CD8-positive, alpha-beta memory T cell (primary cell): ENCODE measurements around the gene GRK1. TPM values are rescaled to one million over a fixed set of nuclear protein-coding genes. Genes with fewer than 3 reads are reported as not detected.

Experiments
- CTCF ChIA-PET: fragments of 350-600 bp; sonication (Branson Sonifier 250); formaldehyde crosslinking; loops from one replicate; lab custom pipeline; 2021; ENCODE audit warnings: antibody characterized with exemption; lab: Charles Lee
- POLR2A ChIA-PET: fragments of 350-600 bp; sonication (Branson Sonifier 250); formaldehyde crosslinking; loops from one replicate; lab custom pipeline; 2021; ENCODE audit warnings: antibody characterized with exemption; lab: Charles Lee
- DNase-seq, 5 donors: peaks; one replicate each; pipeline versions ENCODE4 v3.0.0 to v3.0.0-alpha.2; 2020 to 2022; ENCODE audit warnings: mixed read lengths in 1 of 5
- H3K27ac ChIP-seq: one replicate; pipeline ENCODE4 v1.7.0; 2013; ENCODE audit warnings: low read depth, mild to moderate bottlenecking, low read length, moderate library complexity
- H3K27me3 ChIP-seq: 2 replicates; pipeline ENCODE4 v1.7.0; 2013; ENCODE audit warnings: low read length, mild to moderate bottlenecking; ENCODE audit not compliant: insufficient read depth, poor library complexity, severe bottlenecking
- H3K36me3 ChIP-seq: 2 replicates; pipeline ENCODE4 v1.7.0; 2013; ENCODE audit warnings: mild to moderate bottlenecking, low read length, moderate library complexity; ENCODE audit not compliant: insufficient read depth
- H3K4me1 ChIP-seq: 2 replicates; pipeline ENCODE4 v1.7.0; 2013; ENCODE audit warnings: mild to moderate bottlenecking, low read length, moderate library complexity; ENCODE audit not compliant: insufficient read depth
- H3K4me3 ChIP-seq: 2 replicates; pipeline ENCODE4 v1.7.0; 2013; ENCODE audit warnings: mild to moderate bottlenecking, low read length
- H3K9me3 ChIP-seq: 2 replicates; pipeline ENCODE4 v1.7.0; 2013; ENCODE audit warnings: mild to moderate bottlenecking, low read length
- H3K27ac Mint-ChIP-seq, 8 donors: one replicate each; pipeline ENCODE4 v1.8.0; 2020 to 2021; ENCODE audit warnings: mixed read lengths in 8 of 8, mild to moderate bottlenecking in 6 of 8, inconsistent platforms in 3 of 8, moderate library complexity in 3 of 8
- H3K27me3 Mint-ChIP-seq, 2 donors: one replicate each; pipeline ENCODE4 v1.8.0; 2020 to 2021; ENCODE audit warnings: mixed read lengths in 2 of 2, mild to moderate bottlenecking in 1 of 2, moderate library complexity in 1 of 2
- H3K36me3 Mint-ChIP-seq, 3 donors: one replicate each; pipeline ENCODE4 v1.8.0; 2020 to 2021; ENCODE audit warnings: mixed read lengths in 3 of 3, inconsistent platforms in 1 of 3, mild to moderate bottlenecking in 1 of 3
- H3K4me1 Mint-ChIP-seq, 3 donors: one replicate each; pipeline ENCODE4 v1.8.0; 2020 to 2021; ENCODE audit warnings: mixed read lengths in 3 of 3, inconsistent platforms in 1 of 3, mild to moderate bottlenecking in 1 of 3
- H3K4me3 Mint-ChIP-seq, 7 donors: one replicate each; pipeline ENCODE4 v1.8.0; 2020 to 2021; ENCODE audit warnings: mixed read lengths in 7 of 7, mild to moderate bottlenecking in 6 of 7, moderate library complexity in 4 of 7, inconsistent platforms in 2 of 7
- H3K9me3 Mint-ChIP-seq, 5 donors: one replicate each; pipeline ENCODE4 v1.8.0; 2020 to 2022; ENCODE audit warnings: mixed read lengths in 5 of 5, mild to moderate bottlenecking in 3 of 5, moderate library complexity in 2 of 5, inconsistent platforms in 1 of 5
- polyA plus RNA-seq: library from polyadenylated mRNA; unstranded; fragments of 300-500 nt; fragmentation: Illumina TruSeq; gene quantifications from one replicate; pipeline ENCODE4 v1.2.3, GENCODE V29; 2021
- total RNA-seq, 2 experiments: library from RNA; stranded (reverse); gene quantifications; one replicate each; pipeline ENCODE4 v1.2.3, GENCODE V29; 2021

The GRK1 gene
- total and polyA plus RNA-seq, 3 experiments from 2014 or later = not detected

DNA sequence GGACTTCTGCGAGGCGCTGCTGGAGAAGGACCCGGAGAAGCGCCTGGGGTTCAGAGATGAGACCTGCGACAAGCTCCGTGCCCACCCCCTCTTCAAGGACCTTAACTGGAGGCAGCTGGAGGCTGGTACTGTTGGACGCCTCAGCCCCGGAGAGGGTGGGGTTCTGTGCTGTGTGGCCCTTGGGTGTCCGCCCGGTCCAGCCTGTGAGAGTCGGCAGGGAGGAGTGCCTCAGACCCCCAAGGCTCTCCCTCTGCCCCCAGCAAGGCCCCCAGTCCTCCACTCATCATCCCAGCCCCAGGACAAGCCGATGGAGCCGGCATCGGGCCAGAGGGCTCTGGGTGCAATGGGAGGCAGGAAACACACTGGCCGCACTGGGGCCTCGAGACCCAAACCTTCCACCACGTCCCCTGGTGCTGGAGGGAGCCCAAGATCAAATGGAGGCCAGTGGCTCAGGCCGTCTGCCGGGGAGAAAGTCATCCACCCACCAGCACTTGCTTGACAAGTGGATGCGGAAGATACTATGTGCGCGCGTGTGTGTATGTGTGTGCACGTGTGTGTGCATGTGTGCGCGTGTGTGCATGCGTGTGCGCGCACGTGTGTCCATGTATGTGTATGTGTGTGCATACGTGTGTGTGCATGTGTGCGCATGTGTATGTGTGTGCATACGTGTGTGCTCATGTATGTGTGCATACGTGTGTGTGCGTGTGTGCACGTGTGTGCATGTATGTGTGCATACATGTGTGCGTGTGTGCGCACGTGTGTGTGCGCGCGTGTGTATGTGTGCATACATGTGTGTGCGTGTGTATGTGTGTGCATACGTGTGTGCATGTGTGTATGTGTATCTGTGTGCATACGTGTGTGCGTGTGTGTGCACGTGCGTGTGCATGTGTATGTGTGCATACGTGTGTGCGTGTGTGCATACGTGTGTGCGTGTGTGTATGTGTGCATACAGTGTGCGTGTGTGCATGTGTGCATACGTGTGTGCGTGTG lies 66.2 kb downstream of the GRK1 start:
- H3K4me3 ChIP-seq = no peak overlapping the region
- H3K27me3 Mint-ChIP-seq = peaks cover 0 to 6% of the 10 kb centered on the region in 2 donors
- no peaks in the 10 kb centered on the region for H3K4me1 ChIP-seq
- no peaks in the 10 kb centered on the region for H3K36me3 Mint-ChIP-seq
- DNase-seq = peak in 1 of 5 donors; percentile 40
- H3K27ac ChIP-seq = no peak overlapping the region
- H3K9me3 ChIP-seq = no peaks in the 10 kb centered on the region
- H3K9me3 Mint-ChIP-seq = no peaks in the 10 kb centered on the region
- H3K27ac Mint-ChIP-seq = peak overlapping the region in 2 of 8 donors; percentile 50
- ChIA-PET CTCF (no interaction called here), POLR2A (no interaction called here)
- H3K4me3 Mint-ChIP-seq = no peak overlapping the region
- H3K27me3 ChIP-seq = no peaks in the 10 kb centered on the region
- H3K4me1 Mint-ChIP-seq = peaks cover 0 to 2% (median 0%) of the 10 kb centered on the region in 3 donors
- no peaks in the 10 kb centered on the region for H3K36me3 ChIP-seq

DNA sequence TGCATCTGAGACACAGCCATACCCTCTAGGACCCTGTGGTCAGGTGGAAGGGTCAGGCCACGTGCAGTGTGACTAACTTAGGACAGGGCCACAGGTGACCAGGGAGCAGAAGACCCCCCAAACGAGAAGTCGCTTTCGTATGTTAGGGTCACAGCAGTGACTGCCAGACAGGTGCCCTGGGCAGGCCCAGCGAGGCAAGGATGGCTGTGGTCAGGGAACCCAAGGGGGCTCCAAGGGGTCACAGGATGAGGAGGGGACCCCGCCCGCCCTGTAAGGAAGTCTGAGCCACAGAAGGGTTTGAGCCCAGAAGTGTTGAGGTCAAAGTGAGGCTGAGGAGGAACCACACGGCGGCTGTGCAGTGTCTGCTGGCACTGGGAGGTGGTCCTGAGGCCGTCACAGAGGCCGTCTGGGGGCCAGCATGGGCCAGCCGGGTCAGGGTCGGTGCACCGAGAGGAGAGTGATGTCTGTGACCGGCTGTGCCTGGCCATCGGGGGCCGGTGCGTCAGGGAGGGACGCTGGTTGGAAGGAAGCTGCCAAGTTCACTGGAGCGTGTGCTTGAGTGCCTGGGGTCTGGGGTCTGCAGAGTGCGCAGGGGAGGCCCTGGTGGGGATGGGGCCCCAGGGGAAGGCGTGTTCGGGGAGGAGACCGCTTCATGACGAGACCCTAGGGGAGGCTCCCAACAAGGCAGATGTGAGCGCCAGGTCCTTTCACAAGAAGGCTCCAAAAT lies 67.2 kb downstream of the GRK1 start:
- Mint-ChIP-seq H3K4me1 (no peaks in the 10 kb centered on the region), H3K27ac (peak overlapping the region in 1 of 8 donors; percentile 6), H3K9me3 (no peaks in the 10 kb centered on the region), H3K27me3 (peaks cover 0 to 5% of the 10 kb centered on the region in 2 donors), H3K4me3 (no peak overlapping the region), H3K36me3 (no peaks in the 10 kb centered on the region)
- DNase-seq = peak in 1 of 5 donors; percentile 43
- H3K9me3 ChIP-seq = no peaks in the 10 kb centered on the region
- ChIA-PET CTCF (no interaction called here), POLR2A (no interaction called here)
- no peaks in the 10 kb centered on the region for H3K36me3 ChIP-seq
- peaks cover 3% of the 10 kb centered on the region for H3K27me3 ChIP-seq
- no peak overlapping the region for H3K4me3 ChIP-seq
- no peaks in the 10 kb centered on the region for H3K4me1 ChIP-seq
- no peak overlapping the region for H3K27ac ChIP-seq

GRCh38 chr13:113734826-113735125 lies 67.8 kb downstream of the GRK1 start:
- no peaks in the 10 kb centered on the region for H3K4me1 Mint-ChIP-seq
- ChIA-PET CTCF (no interaction called here), POLR2A (no interaction called here)
- peaks cover 3 to 4% of the 10 kb centered on the region in 2 donors for H3K27me3 Mint-ChIP-seq
- Histone ChIP-seq H3K9me3 (no peaks in the 10 kb centered on the region), H3K36me3 (no peaks in the 10 kb centered on the region), H3K27ac (no peak overlapping the region), H3K4me3 (no peak overlapping the region), H3K27me3 (peaks cover 7% of the 10 kb centered on the region), H3K4me1 (no peaks in the 10 kb centered on the region)
- DNase-seq = no peak
- H3K27ac Mint-ChIP-seq = no peak overlapping the region
- H3K9me3 Mint-ChIP-seq = no peaks in the 10 kb centered on the region
- H3K4me3 Mint-ChIP-seq = no peak overlapping the region
- H3K36me3 Mint-ChIP-seq = no peaks in the 10 kb centered on the region

DNA sequence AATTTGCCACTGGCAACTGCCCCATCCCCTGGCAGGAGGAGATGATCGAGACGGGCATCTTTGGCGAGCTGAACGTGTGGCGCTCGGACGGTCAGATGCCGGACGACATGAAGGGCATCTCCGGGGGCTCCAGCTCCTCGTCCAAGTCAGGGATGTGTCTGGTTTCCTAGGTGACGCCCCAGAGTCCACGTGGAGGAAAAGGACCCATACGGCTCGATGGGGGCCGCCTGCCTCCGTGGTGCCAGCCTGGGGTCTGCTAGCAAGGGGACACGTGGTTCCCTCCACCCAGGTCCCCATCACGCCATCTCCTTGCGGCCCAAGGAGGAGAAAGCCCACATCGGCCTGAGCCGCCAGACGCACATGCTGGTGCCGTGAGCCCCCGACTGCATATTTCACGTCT lies 68.2 kb downstream of the GRK1 start:
- Histone ChIP-seq H3K27ac (no peak overlapping the region), H3K9me3 (no peaks in the 10 kb centered on the region), H3K4me3 (no peak overlapping the region), H3K4me1 (no peaks in the 10 kb centered on the region), H3K36me3 (no peaks in the 10 kb centered on the region), H3K27me3 (peaks cover 11% of the 10 kb centered on the region)
- CTCF ChIA-PET = no interaction called here
- no peaks in the 10 kb centered on the region for H3K9me3 Mint-ChIP-seq
- peak in 1 of 5 donors; percentile 33 for DNase-seq
- POLR2A ChIA-PET = no interaction called here
- H3K27ac Mint-ChIP-seq = no peak overlapping the region
- H3K4me1 Mint-ChIP-seq = no peaks in the 10 kb centered on the region
- peaks cover 4 to 7% of the 10 kb centered on the region in 2 donors for H3K27me3 Mint-ChIP-seq
- no peaks in the 10 kb centered on the region for H3K36me3 Mint-ChIP-seq
- H3K4me3 Mint-ChIP-seq = no peak overlapping the region

DNA sequence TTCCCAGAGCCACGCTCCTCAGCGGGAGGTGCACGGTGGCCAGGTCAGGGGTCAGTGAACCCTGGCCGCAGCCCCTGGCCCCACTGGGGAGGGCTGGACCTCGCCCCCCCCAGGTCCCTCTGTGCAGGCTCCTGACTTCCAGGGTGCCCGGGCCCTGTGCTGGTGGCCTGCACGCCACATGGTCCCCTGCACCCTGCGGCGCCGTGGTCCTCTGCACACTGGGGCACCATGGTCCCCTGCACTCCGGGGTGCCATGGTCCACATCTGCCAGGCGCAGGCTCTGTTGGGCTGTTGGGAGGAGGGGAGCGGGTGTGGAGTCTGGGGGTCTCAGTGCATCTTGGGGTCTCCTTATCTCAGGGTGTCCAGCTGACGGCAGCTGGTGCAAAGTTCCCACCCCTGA lies 68.7 kb downstream of the GRK1 start:
- Mint-ChIP-seq H3K36me3 (no peaks in the 10 kb centered on the region), H3K4me1 (peaks cover 0 to 2% (median 0%) of the 10 kb centered on the region in 3 donors), H3K27me3 (peaks cover 4 to 11% of the 10 kb centered on the region in 2 donors), H3K9me3 (no peaks in the 10 kb centered on the region), H3K4me3 (no peak overlapping the region), H3K27ac (no peak overlapping the region)
- peaks cover 14% of the 10 kb centered on the region for H3K27me3 ChIP-seq
- no peak for DNase-seq
- ChIA-PET CTCF (no interaction called here), POLR2A (no interaction called here)
- H3K4me3 ChIP-seq = no peak overlapping the region
- H3K36me3 ChIP-seq = no peaks in the 10 kb centered on the region
- H3K27ac ChIP-seq = no peak overlapping the region
- H3K4me1 ChIP-seq = no peaks in the 10 kb centered on the region
- no peaks in the 10 kb centered on the region for H3K9me3 ChIP-seq

DNA sequence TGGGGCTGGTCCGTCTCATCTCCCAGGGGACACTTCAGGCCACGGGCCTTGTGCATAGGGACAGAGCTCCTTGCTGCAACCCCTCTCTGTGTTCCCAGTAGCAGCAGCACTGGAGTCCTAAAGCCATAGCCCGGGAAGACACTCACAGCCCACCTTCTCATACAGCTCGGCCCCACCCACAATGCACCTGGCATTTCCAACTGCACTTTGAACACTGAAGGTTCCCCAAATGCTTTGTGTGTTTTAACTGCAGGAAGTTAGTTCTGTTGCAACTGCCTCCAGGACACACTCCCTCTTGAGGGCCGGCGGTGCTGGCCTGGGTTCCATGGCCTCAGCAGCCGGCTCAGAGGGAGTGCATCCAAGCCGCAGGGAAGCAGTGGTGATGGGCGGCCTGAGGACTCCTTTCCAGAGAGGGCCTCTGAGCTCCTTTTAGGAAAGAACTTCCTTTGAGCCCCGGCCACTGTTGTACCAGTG lies 69.3 kb downstream of the GRK1 start:
- Histone ChIP-seq H3K27ac (no peak overlapping the region), H3K27me3 (peaks cover 20% of the 10 kb centered on the region), H3K4me1 (peaks cover 5% of the 10 kb centered on the region), H3K4me3 (no peak overlapping the region), H3K9me3 (no peaks in the 10 kb centered on the region), H3K36me3 (no peaks in the 10 kb centered on the region)
- no peak for DNase-seq
- Mint-ChIP-seq H3K27me3 (peaks cover 5 to 14% of the 10 kb centered on the region in 2 donors), H3K27ac (no peak overlapping the region), H3K4me3 (no peak overlapping the region), H3K9me3 (no peaks in the 10 kb centered on the region), H3K36me3 (no peaks in the 10 kb centered on the region), H3K4me1 (peaks cover 3 to 8% (median 3%) of the 10 kb centered on the region in 3 donors)
- CTCF ChIA-PET = no interaction called here
- POLR2A ChIA-PET = no interaction called here

GRCh38 chr13:113737803-113738202 lies 70.8 kb downstream of the GRK1 start:
- ChIA-PET CTCF (no interaction called here), POLR2A (no interaction called here)
- no peak overlapping the region for H3K4me3 Mint-ChIP-seq
- Histone ChIP-seq H3K36me3 (no peaks in the 10 kb centered on the region), H3K27me3 (peaks cover 31% of the 10 kb centered on the region), H3K4me1 (peaks cover 20% of the 10 kb centered on the region), H3K9me3 (no peaks in the 10 kb centered on the region), H3K27ac (no peak overlapping the region), H3K4me3 (no peak overlapping the region)
- H3K27me3 Mint-ChIP-seq = peaks cover 11 to 24% of the 10 kb centered on the region in 2 donors
- no peaks in the 10 kb centered on the region for H3K9me3 Mint-ChIP-seq
- no peaks in the 10 kb centered on the region for H3K36me3 Mint-ChIP-seq
- DNase-seq = no peak
- H3K4me1 Mint-ChIP-seq = peaks cover 12 to 20% (median 12%) of the 10 kb centered on the region in 3 donors
- peak overlapping the region in 1 of 8 donors; percentile 38 for H3K27ac Mint-ChIP-seq
